ENCODE data around the gene PDAP1. TPM values are rescaled to one million over a fixed set of nuclear protein-coding genes. Genes with fewer than 3 reads are reported as not detected.

The PDAP1 gene
- total and polyA plus RNA-seq, 10 of the 15 experiments (the other 5 are each of a cell fraction or from before 2014, with no cell fraction given): 6.6 to 200 (median 87.7) TPM

GRCh38 chr7:99452541-99452940 is 44.1 kb upstream of the PDAP1 start:
- Histone ChIP-seq H3K27ac (ENCODE audit: control insufficient read depth, insufficient read depth) (no peak overlapping the region), H3K4me3 (no peak overlapping the region), H3K9ac (ENCODE audit: control insufficient read depth, insufficient read depth, low read length) (no peak overlapping the region), H3K4me2 (ENCODE audit: control insufficient read depth, insufficient read depth) (no peak overlapping the region), H3K36me3 (ENCODE audit: control insufficient read depth in 2 of 2, insufficient read depth in 2 of 2, low read length in 1 of 2) (peaks cover 41 to 51% of the 10 kb centered on the region in 2 experiments), H3K9me3 (replicated peaks; ENCODE audit: control insufficient read depth, insufficient read depth, low read length) (no peaks in the 10 kb centered on the region), H2AFZ (ENCODE audit: control insufficient read depth, low read depth, low read length) (no peak overlapping the region), H4K20me1 (ENCODE audit: control insufficient read depth, insufficient read depth) (no peaks in the 10 kb centered on the region), H3K27me3 (replicated peaks in 1 of 2; ENCODE audit: control insufficient read depth in 2 of 2, insufficient read depth in 2 of 2, low read length in 1 of 2) (no peaks in the 10 kb centered on the region), H3K79me2 (ENCODE audit: control insufficient read depth, insufficient read depth, low read length) (no peaks in the 10 kb centered on the region), H3K4me1 (ENCODE audit: control insufficient read depth, insufficient read depth, low read length) (no peaks in the 10 kb centered on the region)
- WGBS (ENCODE audit: insufficient coverage, insufficient replicate concordance, low lambda C conversion rate, missing lambda C conversion rate): 90% methylated on average over 13 of the region's 13 CpGs
- in situ Hi-C loops (cut with MboI) (no loop called here), intact Hi-C loops (cut with micrococcal nuclease; ENCODE audit: unreplicated experiment) (no loop called here)
- POLR2A ChIA-PET: no interaction called here
- FAIRE-seq (no peak), DNase-seq (ENCODE audit: low read depth, low spot score) (no peak), ATAC-seq (no peak)
- RAD21 ChIA-PET (ENCODE audit: unreplicated experiment): no interaction called here
- CTCF ChIA-PET: no interaction called here
- SMC1A ChIA-PET (ENCODE audit: uncharacterized antibody, unreplicated experiment): no interaction called here
- BruUV-seq (replicated peaks): no TSS peak
- no peak for TF ChIP-seq POU2F2 (IDR thresholded peaks at IDR 0.05; ENCODE audit: borderline replicate concordance, low read depth, low read length)
- no peak for TF ChIP-seq BCL11A (IDR thresholded peaks at IDR 0.05; ENCODE audit: low read depth, low read length)
- no peak for TF ChIP-seq PRDM15 (CRISPR knock-in tag; IDR thresholded peaks at IDR 0.05)
- no peak for TF ChIP-seq FOXK2 (IDR thresholded peaks at IDR 0.05)
- TF ChIP-seq, protein P1, sequence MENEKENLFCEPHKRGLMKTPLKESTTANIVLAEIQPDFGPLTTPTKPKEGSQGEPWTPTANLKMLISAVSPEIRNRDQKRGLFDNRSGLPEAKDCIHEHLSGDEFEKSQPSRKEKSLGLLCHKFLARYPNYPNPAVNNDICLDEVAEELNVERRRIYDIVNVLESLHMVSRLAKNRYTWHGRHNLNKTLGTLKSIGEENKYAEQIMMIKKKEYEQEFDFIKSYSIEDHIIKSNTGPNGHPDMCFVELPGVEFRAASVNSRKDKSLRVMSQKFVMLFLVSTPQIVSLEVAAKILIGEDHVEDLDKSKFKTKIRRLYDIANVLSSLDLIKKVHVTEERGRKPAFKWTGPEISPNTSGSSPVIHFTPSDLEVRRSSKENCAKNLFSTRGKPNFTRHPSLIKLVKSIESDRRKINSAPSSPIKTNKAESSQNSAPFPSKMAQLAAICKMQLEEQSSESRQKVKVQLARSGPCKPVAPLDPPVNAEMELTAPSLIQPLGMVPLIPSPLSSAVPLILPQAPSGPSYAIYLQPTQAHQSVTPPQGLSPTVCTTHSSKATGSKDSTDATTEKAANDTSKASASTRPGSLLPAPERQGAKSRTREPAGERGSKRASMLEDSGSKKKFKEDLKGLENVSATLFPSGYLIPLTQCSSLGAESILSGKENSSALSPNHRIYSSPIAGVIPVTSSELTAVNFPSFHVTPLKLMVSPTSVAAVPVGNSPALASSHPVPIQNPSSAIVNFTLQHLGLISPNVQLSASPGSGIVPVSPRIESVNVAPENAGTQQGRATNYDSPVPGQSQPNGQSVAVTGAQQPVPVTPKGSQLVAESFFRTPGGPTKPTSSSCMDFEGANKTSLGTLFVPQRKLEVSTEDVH (IDR thresholded peaks at IDR 0.05; ENCODE audit: low read depth, partially characterized antibody): no peak
- TF ChIP-seq ZNF274 (IDR thresholded peaks at IDR 0.05; ENCODE audit: insufficient read depth, insufficient read length): no peak
- no peak for TF ChIP-seq YY1 (IDR thresholded peaks at IDR 0.05; ENCODE audit: low read depth, low read length)
- TF ChIP-seq CUX1 (IDR thresholded peaks at IDR 0.05; ENCODE audit: insufficient replicate concordance, low read depth, low read length): no peak
- TF ChIP-seq WRNIP1 (IDR thresholded peaks at IDR 0.05; ENCODE audit: borderline replicate concordance, low read depth, low read length): no peak
- TF ChIP-seq MYC (IDR thresholded peaks at IDR 0.05; ENCODE audit: insufficient read depth, insufficient read length, insufficient replicate concordance, low read length, severe bottlenecking): no peak
- TF ChIP-seq CEBPB (IDR thresholded peaks at IDR 0.05; ENCODE audit: borderline replicate concordance in 1 of 2, low read depth in 2 of 2, low read length in 2 of 2): no peak
- no peak for TF ChIP-seq ZZZ3 (IDR thresholded peaks at IDR 0.05; ENCODE audit: control insufficient read depth, insufficient read length, low read depth)
